A673 (cell line): ENCODE results near the gene CRIP1. TPM values are rescaled to one million over a fixed set of nuclear protein-coding genes. Genes with fewer than 3 reads are reported as not detected.

Source experiments
- BruUV-seq: library from RNA; stranded (reverse); fragments of 400-500 nt; replicated peaks from 2 replicates; lab custom pipeline; 2021; lab: Mats Ljungman, UMichigan
- CTCF ChIA-PET: fragments of 300-600 bp; sonication (Branson Sonifier 250); formaldehyde crosslinking; loops from one replicate; lab custom pipeline; 2022; ENCODE audit warnings: antibody characterized with exemption; lab: Charles Lee
- POLR2A ChIA-PET: fragments of 300-600 bp; sonication (Branson Sonifier 250); formaldehyde crosslinking; loops from one replicate; lab custom pipeline; 2022; ENCODE audit warnings: antibody characterized with exemption; ENCODE audit not compliant: low non-redundant PET; lab: Charles Lee
- DNase-seq: peaks from one replicate; pipeline ENCODE4 v3.0.0-alpha.2; 2015; ENCODE audit warnings: low spot score
- H3K27ac ChIP-seq: fragments of 200-600 bp; sonication (generic); 2 replicates; pipeline ENCODE4 v1.5.1; 2016; ENCODE audit warnings: mixed run types, low read depth, mild to moderate bottlenecking, mixed read lengths, antibody characterized with exemption, low read length; ENCODE audit not compliant: poor library complexity, severe bottlenecking
- H3K27me3 ChIP-seq: fragments of 200-600 bp; sonication (generic); replicated peaks from 2 replicates; pipeline ENCODE4 v1.6.1; 2017; ENCODE audit warnings: mixed run types, low read depth, mild to moderate bottlenecking, mixed read lengths, antibody characterized with exemption, low read length; ENCODE audit not compliant: insufficient read depth, poor library complexity
- H3K36me3 ChIP-seq: fragments of 200-600 bp; sonication (generic); 2 replicates; pipeline ENCODE4 v1.6.1; 2016; ENCODE audit warnings: mixed run types, mild to moderate bottlenecking, mixed read lengths, antibody characterized with exemption, low read length; ENCODE audit not compliant: insufficient read depth, poor library complexity, severe bottlenecking
- H3K4me1 ChIP-seq: fragments of 200-600 bp; sonication (generic); 2 replicates; pipeline ENCODE4 v1.6.1; 2017; ENCODE audit warnings: mixed run types, mild to moderate bottlenecking, mixed read lengths, antibody characterized with exemption, low read length; ENCODE audit not compliant: insufficient read depth, poor library complexity, severe bottlenecking
- H3K4me3 ChIP-seq: fragments of 200-600 bp; sonication (generic); 2 replicates; pipeline ENCODE4 v1.5.1; 2016; ENCODE audit warnings: low read depth, mixed run types, mild to moderate bottlenecking, mixed read lengths, low read length; ENCODE audit not compliant: poor library complexity, severe bottlenecking
- H3K9me3 ChIP-seq: fragments of 200-600 bp; sonication (generic); 2 replicates; pipeline ENCODE4 v1.6.1; 2016; ENCODE audit warnings: mixed run types, low read depth, mild to moderate bottlenecking, mixed read lengths, antibody characterized with exemption, low read length; ENCODE audit not compliant: poor library complexity, severe bottlenecking
- EZH2 ChIP-seq: fragments of 200-600 bp; sonication (generic); IDR thresholded peaks from 2 replicates; pipeline ENCODE4 v1.6.1; 2017; ENCODE audit warnings: borderline replicate concordance, low read depth, mild to moderate bottlenecking, mixed read lengths, antibody characterized with exemption, low read length; ENCODE audit not compliant: poor library complexity, severe bottlenecking
- intact Hi-C: fragments of 100-400 bp; cut with micrococcal nuclease; formaldehyde crosslinking; loops from one replicate; pipeline ENCODE4 v1.10.0; 2022; ENCODE audit not compliant: unreplicated experiment
- total RNA-seq: library from RNA; stranded (reverse); gene quantifications from 2 replicates; pipeline ENCODE4 v1.2.3, GENCODE V29; 2021
- TF ChIP-seq, protein P1 (sequence below): fragments of 300-800, 200-600 bp; sonication (generic); conservative IDR thresholded peaks from 2 replicates; pipeline ENCODE4 v1.5.1; 2017; ENCODE audit warnings: low read depth, mild to moderate bottlenecking, antibody characterized with exemption, low read length, moderate library complexity, mixed read lengths

Gene CRIP1
- total RNA-seq, 1 experiment from 2014 or later, result 47.7 TPM

DNA sequence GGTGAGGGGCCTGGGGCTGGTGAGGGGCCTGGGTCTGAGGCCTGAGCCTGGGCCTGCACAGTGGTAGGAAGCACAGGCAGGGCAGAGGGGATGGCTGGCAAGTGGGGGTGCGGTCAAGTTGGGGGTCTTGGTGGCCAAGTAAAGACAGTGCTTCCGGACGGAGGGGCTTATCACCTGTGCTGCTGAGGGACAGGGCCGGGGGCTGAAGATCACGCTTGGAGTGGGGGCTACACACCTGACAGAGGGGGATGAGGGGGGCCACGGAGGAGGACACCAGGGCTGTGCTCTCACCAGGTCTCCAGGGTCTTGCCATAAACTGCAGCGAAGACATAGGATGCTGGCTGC lies 16.6 kb downstream of the CRIP1 start:
- Histone ChIP-seq H3K36me3 (no peaks in the 10 kb centered on the region), H3K9me3 (no peaks in the 10 kb centered on the region), H3K4me1 (no peaks in the 10 kb centered on the region), H3K27me3 (peaks cover 11% of the 10 kb centered on the region), H3K4me3 (no peak overlapping the region), H3K27ac (no peak overlapping the region)
- TF ChIP-seq EZH2, result no peak
- TF ChIP-seq, protein P1, sequence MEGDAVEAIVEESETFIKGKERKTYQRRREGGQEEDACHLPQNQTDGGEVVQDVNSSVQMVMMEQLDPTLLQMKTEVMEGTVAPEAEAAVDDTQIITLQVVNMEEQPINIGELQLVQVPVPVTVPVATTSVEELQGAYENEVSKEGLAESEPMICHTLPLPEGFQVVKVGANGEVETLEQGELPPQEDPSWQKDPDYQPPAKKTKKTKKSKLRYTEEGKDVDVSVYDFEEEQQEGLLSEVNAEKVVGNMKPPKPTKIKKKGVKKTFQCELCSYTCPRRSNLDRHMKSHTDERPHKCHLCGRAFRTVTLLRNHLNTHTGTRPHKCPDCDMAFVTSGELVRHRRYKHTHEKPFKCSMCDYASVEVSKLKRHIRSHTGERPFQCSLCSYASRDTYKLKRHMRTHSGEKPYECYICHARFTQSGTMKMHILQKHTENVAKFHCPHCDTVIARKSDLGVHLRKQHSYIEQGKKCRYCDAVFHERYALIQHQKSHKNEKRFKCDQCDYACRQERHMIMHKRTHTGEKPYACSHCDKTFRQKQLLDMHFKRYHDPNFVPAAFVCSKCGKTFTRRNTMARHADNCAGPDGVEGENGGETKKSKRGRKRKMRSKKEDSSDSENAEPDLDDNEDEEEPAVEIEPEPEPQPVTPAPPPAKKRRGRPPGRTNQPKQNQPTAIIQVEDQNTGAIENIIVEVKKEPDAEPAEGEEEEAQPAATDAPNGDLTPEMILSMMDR, result no peak
- intact Hi-C loops, result no loop called here
- DNase-seq, result no peak
- POLR2A ChIA-PET, result no interaction called here
- CTCF ChIA-PET, result no interaction called here
- BruUV-seq, result no TSS peak

DNA sequence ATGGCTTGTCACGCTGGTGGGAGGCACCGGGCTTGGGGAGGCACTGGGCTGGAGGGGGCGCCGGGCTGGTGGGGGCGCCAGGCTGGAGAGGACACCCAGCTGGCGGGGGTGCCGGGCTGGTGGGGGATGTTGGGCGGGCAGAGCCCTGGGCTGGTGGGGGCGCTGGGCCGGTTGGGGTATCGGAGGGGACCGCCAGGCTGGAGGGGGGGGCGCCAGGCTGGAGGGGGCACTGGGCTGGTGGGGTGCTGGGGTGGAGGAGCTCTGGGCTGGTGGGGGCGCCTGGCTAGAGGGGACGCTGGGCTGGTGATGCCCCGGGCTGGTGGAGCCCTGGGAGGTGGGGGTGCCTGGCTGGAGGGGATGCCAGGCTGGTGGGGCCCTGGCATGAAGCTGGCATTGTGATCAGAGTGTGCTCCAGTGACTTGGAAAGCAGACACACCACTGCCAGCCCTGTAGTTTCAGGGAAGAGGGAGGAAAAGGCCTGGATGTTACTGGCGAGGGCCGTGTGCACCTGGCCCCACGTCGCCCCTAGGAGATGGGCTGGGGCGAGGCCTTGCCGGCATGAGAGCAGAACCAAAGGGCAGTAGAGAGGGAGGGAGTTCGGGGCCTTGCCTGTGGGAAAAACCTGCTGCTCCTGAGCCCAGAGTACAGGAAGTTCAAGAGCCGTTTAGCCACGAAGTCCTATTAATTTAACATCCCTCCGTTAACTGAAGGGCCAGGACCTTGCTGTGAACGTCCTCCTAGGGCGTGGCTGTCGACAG lies 17.4 kb downstream of the CRIP1 start:
- no peak overlapping the region for H3K4me3 ChIP-seq
- H3K9me3 ChIP-seq, result no peaks in the 10 kb centered on the region
- intact Hi-C loops, result no loop called here
- no peak overlapping the region for H3K27ac ChIP-seq
- BruUV-seq, result no TSS peak
- no peaks in the 10 kb centered on the region for H3K36me3 ChIP-seq
- DNase-seq, result no peak
- TF ChIP-seq, protein P1, result no peak
- H3K27me3 ChIP-seq, result peaks cover 19% of the 10 kb centered on the region
- POLR2A ChIA-PET, result no interaction called here
- CTCF ChIA-PET, result no interaction called here
- H3K4me1 ChIP-seq, result no peaks in the 10 kb centered on the region

DNA sequence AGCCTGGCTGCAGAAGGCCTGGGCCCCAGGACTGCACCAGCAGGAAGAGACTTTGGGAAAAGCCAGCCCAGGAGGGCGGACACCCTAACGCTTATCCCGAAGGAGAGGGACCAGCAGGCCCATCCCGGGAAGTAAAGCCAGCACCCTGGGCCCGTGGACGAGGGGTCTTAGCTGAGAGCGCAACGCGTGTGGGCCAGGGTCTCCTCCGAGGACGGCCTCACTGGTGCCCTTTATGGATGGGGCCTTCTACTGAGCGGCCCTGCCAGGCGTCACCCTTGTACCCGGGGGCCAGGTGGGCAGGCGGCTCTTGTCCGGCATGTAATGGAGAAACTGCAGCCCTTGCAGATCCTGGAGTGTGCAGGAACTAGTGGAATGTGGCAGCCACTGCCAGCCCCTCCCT lies 18.4 kb downstream of the CRIP1 start:
- intact Hi-C loops, result no loop called here
- CTCF ChIA-PET, result no interaction called here
- no peak overlapping the region for H3K27ac ChIP-seq
- H3K36me3 ChIP-seq, result no peaks in the 10 kb centered on the region
- BruUV-seq, result no TSS peak
- H3K9me3 ChIP-seq, result no peaks in the 10 kb centered on the region
- no peak for DNase-seq
- POLR2A ChIA-PET, result no interaction called here
- peaks cover 19% of the 10 kb centered on the region for H3K27me3 ChIP-seq
- H3K4me3 ChIP-seq, result no peak overlapping the region
- TF ChIP-seq, protein P1, result no peak
- no peak for TF ChIP-seq EZH2
- no peaks in the 10 kb centered on the region for H3K4me1 ChIP-seq
